Right ventricle myocardium inferior (tissue), 1 donor: ENCODE results near the gene AKT2. TPM values are rescaled to one million over a fixed set of nuclear protein-coding genes. Genes with fewer than 3 reads are reported as not detected.
A peak's percentile ranks its signal among the peaks of the same experiment; 100 is the strongest.

Experiments used
- ATAC-seq: fragments of 200-7000 bp; cut with Tn5 transposase; one replicate; pipeline ENCODE4 v1.9.1; 2020; ENCODE audit warnings: mild to moderate bottlenecking, moderate library complexity
- DNase-seq: peaks from one replicate; pipeline ENCODE4 v3.0.0; 2021; ENCODE audit errors: missing footprints
- intact Hi-C: fragments of 100-400 bp; cut with DNase I; formaldehyde crosslinking; loops from one replicate; pipeline ENCODE4 v1.11.0; 2022
- total RNA-seq: library from RNA; stranded (reverse); fragmentation: NEBNext Ultra II Directional; extraction: Animal tissue kit (Norgen Biotek cat#: 25700); gene quantifications from one replicate; pipeline ENCODE4 v1.2.1, GENCODE V29; 2021
- donor health status: DM: no; HTN: yes; CAD: no; lungs with severe emphysema.

The AKT2 gene
- total RNA-seq, 1 donor from 2014 or later: 114 TPM

- ATAC-seq (no peak), DNase-seq (no peak)
- intact Hi-C loops: loop anchor here (2.0 to 10.0 kb wide), 3 partner anchors 216 to 330 kb away; no protein-coding TSS in a partner anchor
These were observed 19.2 kb upstream of the AKT2 start for GRCh38 chr19:40304306-40304705.

- intact Hi-C loops: loop anchor here (2.0 to 10.0 kb wide), 3 partner anchors 217 to 331 kb away; no protein-coding TSS in a partner anchor
- no peak for DNase-seq
- no peak for ATAC-seq
These were observed 18.6 kb upstream of the AKT2 start for GRCh38 chr19:40303765-40304164.

GRCh38 chr19:40302224-40303011, 17.3 kb upstream of the AKT2 start:
- DNase-seq (no peak), ATAC-seq (no peak)
- intact Hi-C loops: loop anchor here (10.0 kb wide), 1 partner anchor 332 kb away; no protein-coding TSS in a partner anchor

- ATAC-seq (no peak), DNase-seq (no peak)
- intact Hi-C loops: loop anchor here (10.0 kb wide), 1 partner anchor 334 kb away; no protein-coding TSS in a partner anchor
These were observed 15.5 kb upstream of the AKT2 start for GRCh38 chr19:40300668-40301067.

GRCh38 chr19:40298026-40298425, 12.9 kb upstream of the AKT2 start:
- intact Hi-C loops: no loop called here
- ATAC-seq (no peak), DNase-seq (no peak)

- intact Hi-C loops: no loop called here
These were observed 9.4 kb upstream of the AKT2 start for GRCh38 chr19:40294560-40294959.

GRCh38 chr19:40286971-40287421, 1.9 kb upstream of the AKT2 start:
- DNase-seq (no peak), ATAC-seq (no peak)
- intact Hi-C loops: loop anchor here (10.0 kb wide), 1 partner anchor 1432 kb away; no protein-coding TSS in a partner anchor

More at GRCh38 chr19:40294560-40294959, 9.4 kb upstream of the AKT2 start:
- DNase-seq: no peak
- ATAC-seq: no peak

- intact Hi-C loops: loop anchor here (10.0 kb wide), 1 partner anchor 1432 kb away; no protein-coding TSS in a partner anchor
- ATAC-seq (no peak), DNase-seq (no peak)
These were observed 1.3 kb upstream of the AKT2 start for GRCh38 chr19:40286235-40286970.

- DNase-seq: peak; percentile 98
- intact Hi-C loops: loop anchor here (2.0 to 10.0 kb wide), 2 partner anchors 43 to 1431 kb away; no protein-coding TSS in a partner anchor
These were observed 449 bp upstream of the AKT2 start for GRCh38 chr19:40285353-40286234.

GRCh38 chr19:40284251-40284500, 969 bp downstream of the AKT2 start:
- intact Hi-C loops: loop anchor here (2.0 to 10.0 kb wide), 3 partner anchors 41 to 1429 kb away; partner anchors contain the start of gene MAP3K10
- DNase-seq: no peak

More at GRCh38 chr19:40285353-40286234, 449 bp upstream of the AKT2 start:
- peak; percentile 97 for ATAC-seq

GRCh38 chr19:40283414-40284250, 1.5 kb downstream of the AKT2 start:
- intact Hi-C loops: loop anchor here (2.0 to 10.0 kb wide), 3 partner anchors 41 to 1429 kb away; partner anchors contain the start of gene MAP3K10
- ATAC-seq: no peak

More at GRCh38 chr19:40284251-40284500, 969 bp downstream of the AKT2 start:
- ATAC-seq: no peak

GRCh38 chr19:40282920-40283319, 2.2 kb downstream of the AKT2 start:
- ATAC-seq: no peak
- intact Hi-C loops: loop anchor here (5.0 to 10.0 kb wide), 2 partner anchors 91 to 1428 kb away; partner anchors contain the start of gene MAP3K10

More at GRCh38 chr19:40283414-40284250, 1.5 kb downstream of the AKT2 start:
- DNase-seq: no peak

GRCh38 chr19:40282209-40282580, 3.0 kb downstream of the AKT2 start:
- DNase-seq (no peak), ATAC-seq (no peak)
- intact Hi-C loops: loop anchor here (5.0 to 10.0 kb wide), 2 partner anchors 90 to 1427 kb away; partner anchors contain the start of gene MAP3K10

More at GRCh38 chr19:40282920-40283319, 2.2 kb downstream of the AKT2 start:
- no peak for DNase-seq

- intact Hi-C loops: loop anchor here (5.0 to 10.0 kb wide), 2 partner anchors 89 to 1427 kb away; partner anchors contain the start of gene MAP3K10
- DNase-seq (no peak), ATAC-seq (no peak)
These were observed 3.5 kb downstream of the AKT2 start for GRCh38 chr19:40281381-40282208.

- no peak for DNase-seq
- intact Hi-C loops: loop anchor here (5.0 to 10.0 kb wide), 2 partner anchors 88 to 1426 kb away; partner anchors contain the start of gene MAP3K10
- no peak for ATAC-seq
These were observed 4.4 kb downstream of the AKT2 start for GRCh38 chr19:40280608-40281221.
